ENCODE data around the gene MED12L. TPM values are rescaled to one million over a fixed set of nuclear protein-coding genes. Genes with fewer than 3 reads are reported as not detected.
A peak's percentile ranks its signal among the peaks of the same experiment; 100 is the strongest.
"Not testable (repeated sequence)": the region's sequence is repeated elsewhere in the genome, so short reads cannot be mapped to it uniquely, and the experiment has no call there.

The MED12L gene
- total RNA-seq, 1 experiment from 2014 or later, result 0.29 TPM

- no peak for DNase-seq (ENCODE audit: low read depth in 1 of 2, low spot score in 2 of 2)
- no peaks in the 10 kb centered on the region for H3K36me3 ChIP-seq
- peaks cover 7% of the 10 kb centered on the region; the same call in 1 of the 2 replicates for H3K27me3 ChIP-seq (replicated peaks)
- H3K4me1 ChIP-seq (replicated peaks), result no peaks in the 10 kb centered on the region
- no peak overlapping the region for H3K4me3 ChIP-seq
- H3K27ac ChIP-seq, result no peak overlapping the region
- no peaks in the 10 kb centered on the region for H3K9me3 ChIP-seq (replicated peaks)
These were observed 9.4 kb upstream of the MED12L start for GRCh38 chr3:151075869-151076562.

- Histone ChIP-seq H3K27ac (no peak overlapping the region), H3K4me1 (replicated peaks) (no peaks in the 10 kb centered on the region), H3K4me3 (no peak overlapping the region), H3K9me3 (replicated peaks) (no peaks in the 10 kb centered on the region), H3K27me3 (replicated peaks) (peaks cover 7% of the 10 kb centered on the region; the same call in 1 of the 2 replicates), H3K36me3 (no peaks in the 10 kb centered on the region)
- no peak for DNase-seq (ENCODE audit: low read depth in 1 of 2, low spot score in 2 of 2)
These were observed 8.8 kb upstream of the MED12L start for GRCh38 chr3:151076626-151077025.

GRCh38 chr3:151081082-151081481 is 4.4 kb upstream of the MED12L start:
- H3K4me3 ChIP-seq; H3K27ac ChIP-seq; DNase-seq (ENCODE audit: low read depth in 1 of 2, low spot score in 2 of 2); H3K36me3 ChIP-seq; H3K9me3 ChIP-seq (replicated peaks): not testable (repeated sequence)
- peaks cover 12% of the 10 kb centered on the region for H3K4me1 ChIP-seq (replicated peaks)
- H3K27me3 ChIP-seq (replicated peaks), result peaks cover 34% of the 10 kb centered on the region

GRCh38 chr3:151082880-151083838 is 2.3 kb upstream of the MED12L start:
- Histone ChIP-seq H3K36me3 (no peaks in the 10 kb centered on the region), H3K9me3 (replicated peaks) (peaks cover 9% of the 10 kb centered on the region; the same call in 1 of the 2 replicates), H3K4me3 (no peak overlapping the region), H3K27ac (no peak overlapping the region), H3K4me1 (replicated peaks) (peaks cover 20% of the 10 kb centered on the region), H3K27me3 (replicated peaks) (peaks cover 47% of the 10 kb centered on the region)
- DNase-seq (ENCODE audit: low read depth in 1 of 2, low spot score in 2 of 2), result no peak

GRCh38 chr3:151084893-151085226 is 604 bp upstream of the MED12L start:
- Histone ChIP-seq H3K36me3 (no peaks in the 10 kb centered on the region), H3K27me3 (replicated peaks) (peaks cover 54% of the 10 kb centered on the region), H3K9me3 (replicated peaks) (peaks cover 9% of the 10 kb centered on the region; the same call in 1 of the 2 replicates), H3K4me3 (no peak overlapping the region), H3K4me1 (replicated peaks) (peaks cover 20% of the 10 kb centered on the region), H3K27ac (no peak overlapping the region)
- no peak for DNase-seq (ENCODE audit: low read depth in 1 of 2, low spot score in 2 of 2)

- DNase-seq (ENCODE audit: low read depth in 1 of 2, low spot score in 2 of 2), result no peak
- no peaks in the 10 kb centered on the region for H3K36me3 ChIP-seq
- peaks cover 20% of the 10 kb centered on the region for H3K4me1 ChIP-seq (replicated peaks)
- no peak overlapping the region for H3K27ac ChIP-seq
- H3K4me3 ChIP-seq, result peak overlapping the region; percentile 38
- peaks cover 54% of the 10 kb centered on the region for H3K27me3 ChIP-seq (replicated peaks)
- peaks cover 9% of the 10 kb centered on the region; the same call in 1 of the 2 replicates for H3K9me3 ChIP-seq (replicated peaks)
These were observed 522 bp downstream of the MED12L start for GRCh38 chr3:151085889-151086483.

- no peaks in the 10 kb centered on the region for H3K36me3 ChIP-seq
- peak overlapping the region; percentile 38 for H3K4me3 ChIP-seq
- H3K27ac ChIP-seq, result no peak overlapping the region
- peaks cover 54% of the 10 kb centered on the region for H3K27me3 ChIP-seq (replicated peaks)
- H3K9me3 ChIP-seq (replicated peaks), result peaks cover 9% of the 10 kb centered on the region; the same call in 1 of the 2 replicates
- H3K4me1 ChIP-seq (replicated peaks), result peaks cover 20% of the 10 kb centered on the region
- peak; percentile 60 to 75 for DNase-seq (ENCODE audit: low read depth in 1 of 2, low spot score in 2 of 2)
These were observed 1.3 kb downstream of the MED12L start for GRCh38 chr3:151086484-151087456.

- Histone ChIP-seq H3K4me3 (no peak overlapping the region), H3K36me3 (no peaks in the 10 kb centered on the region), H3K9me3 (replicated peaks) (peaks cover 9% of the 10 kb centered on the region; the same call in 1 of the 2 replicates), H3K4me1 (replicated peaks) (peaks cover 20% of the 10 kb centered on the region), H3K27me3 (replicated peaks) (peaks cover 48% of the 10 kb centered on the region), H3K27ac (no peak overlapping the region)
- no peak for DNase-seq (ENCODE audit: low read depth in 1 of 2, low spot score in 2 of 2)
These were observed 2.2 kb downstream of the MED12L start for GRCh38 chr3:151087648-151088047.

GRCh38 chr3:151091685-151092345 is 6.4 kb downstream of the MED12L start:
- Histone ChIP-seq H3K27me3 (replicated peaks) (peaks cover 20% of the 10 kb centered on the region), H3K9me3 (replicated peaks) (no peaks in the 10 kb centered on the region), H3K27ac (no peak overlapping the region), H3K4me3 (no peak overlapping the region), H3K4me1 (replicated peaks) (peaks cover 1% of the 10 kb centered on the region; the same call in 1 of the 2 replicates), H3K36me3 (no peaks in the 10 kb centered on the region)
- DNase-seq (ENCODE audit: low read depth in 1 of 2, low spot score in 2 of 2), result no peak

- H3K27ac ChIP-seq, result no peak overlapping the region
- DNase-seq (ENCODE audit: low read depth in 1 of 2, low spot score in 2 of 2), result no peak
- no peaks in the 10 kb centered on the region for H3K36me3 ChIP-seq
- H3K4me1 ChIP-seq (replicated peaks), result no peaks in the 10 kb centered on the region
- no peaks in the 10 kb centered on the region for H3K9me3 ChIP-seq (replicated peaks)
- H3K4me3 ChIP-seq, result no peak overlapping the region
- H3K27me3 ChIP-seq (replicated peaks), result peaks cover 7% of the 10 kb centered on the region
These were observed 7.7 kb downstream of the MED12L start for GRCh38 chr3:151093148-151093547.

GRCh38 chr3:151093905-151094304 is 8.4 kb downstream of the MED12L start:
- Histone ChIP-seq H3K9me3 (replicated peaks) (no peaks in the 10 kb centered on the region), H3K27me3 (replicated peaks) (0 out of 2 replicates have a peak, but pooled peaks cover under 1% of the 10 kb centered on the region)
- no peak for DNase-seq (ENCODE audit: low read depth in 1 of 2, low spot score in 2 of 2)

GRCh38 chr3:151096716-151097115 is 11.3 kb downstream of the MED12L start:
- H3K4me3 ChIP-seq, result no peak overlapping the region
- no peak overlapping the region for H3K27ac ChIP-seq
- H3K9me3 ChIP-seq (replicated peaks), result no peaks in the 10 kb centered on the region
- no peaks in the 10 kb centered on the region for H3K36me3 ChIP-seq
- H3K27me3 ChIP-seq (replicated peaks), result peaks cover 5% of the 10 kb centered on the region; the same call in 1 of the 2 replicates
- H3K4me1 ChIP-seq (replicated peaks), result no peaks in the 10 kb centered on the region
- no peak for DNase-seq (ENCODE audit: low read depth in 1 of 2, low spot score in 2 of 2)

More at GRCh38 chr3:151093905-151094304, 8.4 kb downstream of the MED12L start:
- Histone ChIP-seq H3K4me3 (no peak overlapping the region), H3K27ac (no peak overlapping the region), H3K4me1 (replicated peaks) (no peaks in the 10 kb centered on the region), H3K36me3 (no peaks in the 10 kb centered on the region)
